ENCODE data around the gene INPP4B. TPM values are rescaled to one million over a fixed set of nuclear protein-coding genes. Genes with fewer than 3 reads are reported as not detected.

The INPP4B gene
- total RNA-seq, 1 experiment from 2014 or later = 53.7 TPM

DNA sequence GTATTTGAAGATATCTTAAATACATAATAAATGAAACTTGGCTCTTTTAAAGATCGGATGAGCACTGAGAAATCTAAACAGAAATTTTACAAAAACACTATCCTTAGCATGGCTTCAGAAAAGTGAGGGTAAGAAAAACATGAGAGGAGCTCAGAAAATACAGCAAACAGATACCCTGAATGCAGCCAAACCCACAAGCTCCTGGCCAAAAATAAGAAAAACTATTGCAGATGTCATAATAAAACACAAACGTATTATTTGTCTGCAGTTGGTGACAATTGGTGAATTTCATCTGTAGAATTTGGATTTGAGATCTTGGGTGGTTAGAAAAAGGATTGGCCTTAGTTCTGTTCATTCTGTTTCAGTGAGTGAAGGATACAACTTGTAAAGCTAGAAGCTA lies 603.9 kb downstream of the INPP4B start:
- no peak overlapping the region for H3K4me2 ChIP-seq
- no peak for DNase-seq
- BruUV-seq (replicated peaks) = no TSS peak
- intact Hi-C loops (cut with micrococcal nuclease; ENCODE audit: unreplicated experiment) = no loop called here
- H3K27ac ChIP-seq = no peak overlapping the region
- POLR2A ChIA-PET (ENCODE audit: unreplicated experiment) = no interaction called here
- H3K4me3 ChIP-seq = no peak overlapping the region
- H3K27me3 ChIP-seq (ENCODE audit: insufficient read depth, low read depth) = no peaks in the 10 kb centered on the region
- no peaks in the 10 kb centered on the region for H3K4me1 ChIP-seq (replicated peaks; ENCODE audit: insufficient read depth)
- no peaks in the 10 kb centered on the region for H3K9me2 ChIP-seq (ENCODE audit: insufficient read depth)
- no peaks in the 10 kb centered on the region for H3K79me2 ChIP-seq (ENCODE audit: low read depth)
- no peak overlapping the region for H2AFZ ChIP-seq
- H3F3A ChIP-seq (ENCODE audit: insufficient read depth, low read depth) = no peaks in the 10 kb centered on the region
- CTCF ChIA-PET = no interaction called here
- TF ChIP-seq, protein P1, sequence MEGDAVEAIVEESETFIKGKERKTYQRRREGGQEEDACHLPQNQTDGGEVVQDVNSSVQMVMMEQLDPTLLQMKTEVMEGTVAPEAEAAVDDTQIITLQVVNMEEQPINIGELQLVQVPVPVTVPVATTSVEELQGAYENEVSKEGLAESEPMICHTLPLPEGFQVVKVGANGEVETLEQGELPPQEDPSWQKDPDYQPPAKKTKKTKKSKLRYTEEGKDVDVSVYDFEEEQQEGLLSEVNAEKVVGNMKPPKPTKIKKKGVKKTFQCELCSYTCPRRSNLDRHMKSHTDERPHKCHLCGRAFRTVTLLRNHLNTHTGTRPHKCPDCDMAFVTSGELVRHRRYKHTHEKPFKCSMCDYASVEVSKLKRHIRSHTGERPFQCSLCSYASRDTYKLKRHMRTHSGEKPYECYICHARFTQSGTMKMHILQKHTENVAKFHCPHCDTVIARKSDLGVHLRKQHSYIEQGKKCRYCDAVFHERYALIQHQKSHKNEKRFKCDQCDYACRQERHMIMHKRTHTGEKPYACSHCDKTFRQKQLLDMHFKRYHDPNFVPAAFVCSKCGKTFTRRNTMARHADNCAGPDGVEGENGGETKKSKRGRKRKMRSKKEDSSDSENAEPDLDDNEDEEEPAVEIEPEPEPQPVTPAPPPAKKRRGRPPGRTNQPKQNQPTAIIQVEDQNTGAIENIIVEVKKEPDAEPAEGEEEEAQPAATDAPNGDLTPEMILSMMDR (conservative IDR thresholded peaks at IDR 0.05) = no peak
- no peak for TF ChIP-seq EZH2 (IDR thresholded peaks at IDR 0.05; ENCODE audit: low read depth)
- H4K20me1 ChIP-seq (ENCODE audit: insufficient read depth) = no peaks in the 10 kb centered on the region
- H3K9me3 ChIP-seq (ENCODE audit: insufficient read depth, low read depth) = no peaks in the 10 kb centered on the region
- H3K36me3 ChIP-seq (ENCODE audit: low read depth) = no peaks in the 10 kb centered on the region

DNA sequence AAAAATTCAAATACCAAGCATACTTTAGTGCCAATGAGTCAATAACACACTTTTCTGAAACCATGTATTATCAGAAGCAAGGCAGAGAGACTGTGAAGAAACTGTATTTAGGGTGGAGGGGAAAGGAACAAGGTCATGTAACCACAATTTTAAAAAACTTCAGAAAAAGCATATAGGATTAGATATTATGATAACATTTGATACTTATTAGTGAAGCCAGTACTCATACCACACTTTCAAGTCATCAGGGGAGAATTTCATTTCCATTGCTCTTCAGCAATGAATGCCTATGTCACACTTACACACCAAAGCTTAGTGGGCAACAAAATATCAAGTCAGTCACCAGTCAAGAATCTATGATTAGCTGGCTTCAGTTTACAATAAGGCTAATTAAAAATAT lies 607.5 kb downstream of the INPP4B start:
- 0 out of 2 replicates have a peak overlapping the region, but pooled peaks have one; percentile 1 for H3K27ac ChIP-seq
- DNase-seq = no peak
- no peaks in the 10 kb centered on the region for H3K79me2 ChIP-seq (ENCODE audit: low read depth)
- H3K4me3 ChIP-seq = no peak overlapping the region
- no peaks in the 10 kb centered on the region for H4K20me1 ChIP-seq (ENCODE audit: insufficient read depth)
- TF ChIP-seq EZH2 (IDR thresholded peaks at IDR 0.05; ENCODE audit: low read depth) = no peak
- TF ChIP-seq, protein P1 (conservative IDR thresholded peaks at IDR 0.05) = no peak
- ChIA-PET POLR2A (ENCODE audit: unreplicated experiment) (no interaction called here), CTCF (no interaction called here)
- no TSS peak for BruUV-seq (replicated peaks)
- H3K27me3 ChIP-seq (ENCODE audit: insufficient read depth, low read depth) = no peaks in the 10 kb centered on the region
- no peaks in the 10 kb centered on the region for H3K4me1 ChIP-seq (replicated peaks; ENCODE audit: insufficient read depth)
- intact Hi-C loops (cut with micrococcal nuclease; ENCODE audit: unreplicated experiment) = no loop called here
- no peaks in the 10 kb centered on the region for H3K36me3 ChIP-seq (ENCODE audit: low read depth)
- H3K9me2 ChIP-seq (ENCODE audit: insufficient read depth) = no peaks in the 10 kb centered on the region
- H3K4me2 ChIP-seq = no peak overlapping the region
- H3K9me3 ChIP-seq (ENCODE audit: insufficient read depth, low read depth) = no peaks in the 10 kb centered on the region
- no peaks in the 10 kb centered on the region for H3F3A ChIP-seq (ENCODE audit: insufficient read depth, low read depth)
- no peak overlapping the region for H2AFZ ChIP-seq

DNA sequence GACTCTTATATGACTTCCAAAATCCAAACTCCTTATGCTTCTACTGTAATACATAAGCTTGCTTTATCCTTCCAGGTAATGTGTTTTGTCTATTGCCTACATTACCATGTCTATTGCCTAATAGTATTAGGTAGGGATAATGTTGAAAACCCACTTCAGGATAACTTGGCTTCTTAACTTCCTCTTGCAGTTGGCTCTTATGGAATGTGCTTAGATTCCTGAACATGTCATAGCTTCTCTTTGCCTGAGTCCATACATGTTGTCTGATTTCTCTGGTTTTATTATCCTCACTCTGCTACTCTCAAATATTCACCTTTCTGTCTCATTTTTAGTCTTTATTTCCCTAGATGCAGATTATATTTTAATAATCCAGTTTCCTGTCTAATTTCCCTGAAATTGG lies 609.8 kb downstream of the INPP4B start:
- Histone ChIP-seq H3K79me2 (ENCODE audit: low read depth) (no peaks in the 10 kb centered on the region), H3K36me3 (ENCODE audit: low read depth) (no peaks in the 10 kb centered on the region), H2AFZ (no peak overlapping the region), H3K4me2 (no peak overlapping the region), H3K27ac (no peak overlapping the region), H3K4me1 (replicated peaks; ENCODE audit: insufficient read depth) (no peaks in the 10 kb centered on the region), H3K4me3 (no peak overlapping the region), H3K9me3 (ENCODE audit: insufficient read depth, low read depth) (no peaks in the 10 kb centered on the region), H4K20me1 (ENCODE audit: insufficient read depth) (no peaks in the 10 kb centered on the region), H3K9me2 (ENCODE audit: insufficient read depth) (no peaks in the 10 kb centered on the region), H3K27me3 (ENCODE audit: insufficient read depth, low read depth) (no peaks in the 10 kb centered on the region), H3F3A (ENCODE audit: insufficient read depth, low read depth) (no peaks in the 10 kb centered on the region)
- DNase-seq = no peak
- no TSS peak for BruUV-seq (replicated peaks)
- no peak for TF ChIP-seq EZH2 (IDR thresholded peaks at IDR 0.05; ENCODE audit: low read depth)
- TF ChIP-seq, protein P1 (conservative IDR thresholded peaks at IDR 0.05) = no peak
- POLR2A ChIA-PET (ENCODE audit: unreplicated experiment) = no interaction called here
- intact Hi-C loops (cut with micrococcal nuclease; ENCODE audit: unreplicated experiment) = no loop called here
- CTCF ChIA-PET = no interaction called here
